Measurements from ENCODE around the gene FOXB1. TPM values are rescaled to one million over a fixed set of nuclear protein-coding genes. Genes with fewer than 3 reads are reported as not detected.

Gene FOXB1
- total and polyA plus RNA-seq, 2 of the 13 experiments (the other 11 are each of a cell fraction or from before 2014, with no cell fraction given): not detected

GRCh38 chr15:60021589-60022378 is 17.7 kb downstream of the FOXB1 start (continued):
- TF ChIP-seq HNF4G (IDR thresholded peaks at IDR 0.05; ENCODE audit: borderline replicate concordance, low read depth, low read length) (no peak), HNF4G (CRISPR knock-in tag; IDR thresholded peaks at IDR 0.05; ENCODE audit: borderline replicate concordance, low read depth) (no peak), ZEB1 (IDR thresholded peaks at IDR 0.05; ENCODE audit: insufficient replicate concordance, low read depth) (no peak), YEATS2 (CRISPR knock-in tag; IDR thresholded peaks at IDR 0.05; ENCODE audit: borderline replicate concordance) (no peak), ARNTL (CRISPR knock-in tag; IDR thresholded peaks at IDR 0.05) (no peak), TAF1 (CRISPR knock-in tag; IDR thresholded peaks at IDR 0.05) (no peak), NFIC (IDR thresholded peaks at IDR 0.05; ENCODE audit: low read length) (no peak), PAX8 (CRISPR knock-in tag; IDR thresholded peaks at IDR 0.05; ENCODE audit: borderline replicate concordance) (no peak), RNF219 (CRISPR knock-in tag; IDR thresholded peaks at IDR 0.05) (no peak)
- TF ChIP-seq, protein P1, sequence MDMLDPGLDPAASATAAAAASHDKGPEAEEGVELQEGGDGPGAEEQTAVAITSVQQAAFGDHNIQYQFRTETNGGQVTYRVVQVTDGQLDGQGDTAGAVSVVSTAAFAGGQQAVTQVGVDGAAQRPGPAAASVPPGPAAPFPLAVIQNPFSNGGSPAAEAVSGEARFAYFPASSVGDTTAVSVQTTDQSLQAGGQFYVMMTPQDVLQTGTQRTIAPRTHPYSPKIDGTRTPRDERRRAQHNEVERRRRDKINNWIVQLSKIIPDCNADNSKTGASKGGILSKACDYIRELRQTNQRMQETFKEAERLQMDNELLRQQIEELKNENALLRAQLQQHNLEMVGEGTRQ (IDR thresholded peaks at IDR 0.05; ENCODE audit: low read depth, low read length): no peak
- TF ChIP-seq, protein P1 (CRISPR knock-in tag; IDR thresholded peaks at IDR 0.05; ENCODE audit: borderline replicate concordance): no peak
- TF ChIP-seq, protein P2, sequence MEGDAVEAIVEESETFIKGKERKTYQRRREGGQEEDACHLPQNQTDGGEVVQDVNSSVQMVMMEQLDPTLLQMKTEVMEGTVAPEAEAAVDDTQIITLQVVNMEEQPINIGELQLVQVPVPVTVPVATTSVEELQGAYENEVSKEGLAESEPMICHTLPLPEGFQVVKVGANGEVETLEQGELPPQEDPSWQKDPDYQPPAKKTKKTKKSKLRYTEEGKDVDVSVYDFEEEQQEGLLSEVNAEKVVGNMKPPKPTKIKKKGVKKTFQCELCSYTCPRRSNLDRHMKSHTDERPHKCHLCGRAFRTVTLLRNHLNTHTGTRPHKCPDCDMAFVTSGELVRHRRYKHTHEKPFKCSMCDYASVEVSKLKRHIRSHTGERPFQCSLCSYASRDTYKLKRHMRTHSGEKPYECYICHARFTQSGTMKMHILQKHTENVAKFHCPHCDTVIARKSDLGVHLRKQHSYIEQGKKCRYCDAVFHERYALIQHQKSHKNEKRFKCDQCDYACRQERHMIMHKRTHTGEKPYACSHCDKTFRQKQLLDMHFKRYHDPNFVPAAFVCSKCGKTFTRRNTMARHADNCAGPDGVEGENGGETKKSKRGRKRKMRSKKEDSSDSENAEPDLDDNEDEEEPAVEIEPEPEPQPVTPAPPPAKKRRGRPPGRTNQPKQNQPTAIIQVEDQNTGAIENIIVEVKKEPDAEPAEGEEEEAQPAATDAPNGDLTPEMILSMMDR (CRISPR knock-in tag; IDR thresholded peaks at IDR 0.05): no peak
